ENCODE data around the gene MAN2A2. TPM values are rescaled to one million over a fixed set of nuclear protein-coding genes. Genes with fewer than 3 reads are reported as not detected.

The MAN2A2 gene
- total and polyA plus RNA-seq, 9 of the 15 experiments (the other 6 are each of a cell fraction or from before 2014, with no cell fraction given), result 7.3 to 151 (median 43.4) TPM

GRCh38 chr15:90901175-90902039 lies 1.7 kb upstream of the MAN2A2 start (continued):
- TF ChIP-seq C11orf30 (IDR thresholded peaks at IDR 0.05; ENCODE audit: low read depth), result peak; percentile 73
- 0 out of 2 replicates have a peak, but pooled peaks have one; percentile 54 for TF ChIP-seq CGGBP1 (CRISPR knock-in tag; IDR thresholded peaks at IDR 0.05)
- TF ChIP-seq TAF9B (IDR thresholded peaks at IDR 0.05; ENCODE audit: partially characterized antibody), result peak; percentile 87
- no peak for TF ChIP-seq RAD21 (CRISPR knock-in tag; conservative IDR thresholded peaks at IDR 0.05 in 1 of 2, IDR thresholded peaks at IDR 0.05 in 1 of 2)
- no peak for TF ChIP-seq DLX4 (CRISPR knock-in tag; IDR thresholded peaks at IDR 0.05)
- TF ChIP-seq CREB1 (IDR thresholded peaks at IDR 0.05), result peak; percentile 87
- 0 out of 2 replicates have a peak, but pooled peaks have one; percentile 28 for TF ChIP-seq CREB1 (CRISPR knock-in tag; IDR thresholded peaks at IDR 0.05)
- TF ChIP-seq OTX1 (CRISPR knock-in tag; IDR thresholded peaks at IDR 0.05), result 0 out of 2 replicates have a peak, but pooled peaks have one; percentile 37
- TF ChIP-seq E2F8 (IDR thresholded peaks at IDR 0.05; ENCODE audit: low read depth, partially characterized antibody), result peak; percentile 63
- no peak for TF ChIP-seq PPARD (CRISPR knock-in tag; IDR thresholded peaks at IDR 0.05)
- peak; percentile 95 for TF ChIP-seq TARDBP (IDR thresholded peaks at IDR 0.05)
- TF ChIP-seq CBFA2T2 (conservative IDR thresholded peaks at IDR 0.05), result peak; percentile 100
- peak; percentile 76; the same call in 1 of the 2 replicates for TF ChIP-seq BACH1 (tag; IDR thresholded peaks at IDR 0.05)
- peak; percentile 51 for TF ChIP-seq TAF1 (IDR thresholded peaks at IDR 0.05; ENCODE audit: control insufficient read depth, extremely low read depth, insufficient read depth, low read length, severe bottlenecking)
- TF ChIP-seq CEBPB (tag; IDR thresholded peaks at IDR 0.05), result peak; percentile 83
- TF ChIP-seq ZNF655 (CRISPR knock-in tag; IDR thresholded peaks at IDR 0.05), result no peak
- peak; percentile 62 for TF ChIP-seq VEZF1 (CRISPR knock-in tag; IDR thresholded peaks at IDR 0.05)
- no peak for TF ChIP-seq NKRF (IDR thresholded peaks at IDR 0.05; ENCODE audit: borderline replicate concordance)
- TF ChIP-seq ZNF354B (CRISPR knock-in tag; IDR thresholded peaks at IDR 0.05), result peak; percentile 75; the same call in 1 of the 2 replicates
